ENCODE measurements around the gene CARM1.

DNA sequence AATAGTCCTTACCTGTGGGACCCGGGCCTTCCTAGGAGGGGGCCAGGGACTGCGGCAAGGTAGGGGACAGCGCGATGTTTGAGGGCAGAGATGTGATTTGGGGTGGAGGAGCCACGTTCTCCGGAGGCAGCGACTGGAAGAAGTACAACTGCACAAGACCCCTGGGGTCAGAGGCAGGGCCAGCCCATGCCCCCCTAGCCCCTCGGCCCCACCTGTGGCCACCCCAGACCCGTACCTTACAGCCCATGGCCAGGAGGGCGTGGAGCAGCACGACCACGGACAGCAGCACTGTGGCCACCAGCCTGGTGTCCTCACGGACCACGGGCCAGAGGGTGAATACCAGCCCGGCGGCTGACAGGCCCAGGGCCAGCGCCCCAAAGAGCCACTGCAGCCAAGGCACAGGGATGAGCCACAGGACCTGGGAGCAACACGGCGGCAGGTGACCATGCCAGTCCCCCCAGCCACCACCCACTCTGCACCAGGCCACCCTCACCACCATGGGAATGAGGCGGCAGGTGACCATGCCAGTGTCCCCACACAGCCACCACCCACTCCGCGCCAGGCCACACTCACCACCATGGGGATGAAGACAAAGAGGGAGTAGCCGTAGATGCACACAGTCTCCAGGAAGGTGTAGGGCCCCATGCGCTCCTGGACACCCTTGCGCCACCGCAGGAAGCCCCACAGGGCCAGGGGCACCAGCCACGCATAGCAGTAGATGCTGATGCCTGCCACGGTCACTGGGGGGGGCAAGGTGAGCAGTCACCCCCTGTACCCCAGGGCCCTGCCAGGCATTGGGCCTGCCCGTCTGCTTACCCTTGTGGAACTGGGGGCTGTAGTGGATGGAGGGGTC is 52.1 kb downstream of the CARM1 start:
- TF ChIP-seq, protein P1, sequence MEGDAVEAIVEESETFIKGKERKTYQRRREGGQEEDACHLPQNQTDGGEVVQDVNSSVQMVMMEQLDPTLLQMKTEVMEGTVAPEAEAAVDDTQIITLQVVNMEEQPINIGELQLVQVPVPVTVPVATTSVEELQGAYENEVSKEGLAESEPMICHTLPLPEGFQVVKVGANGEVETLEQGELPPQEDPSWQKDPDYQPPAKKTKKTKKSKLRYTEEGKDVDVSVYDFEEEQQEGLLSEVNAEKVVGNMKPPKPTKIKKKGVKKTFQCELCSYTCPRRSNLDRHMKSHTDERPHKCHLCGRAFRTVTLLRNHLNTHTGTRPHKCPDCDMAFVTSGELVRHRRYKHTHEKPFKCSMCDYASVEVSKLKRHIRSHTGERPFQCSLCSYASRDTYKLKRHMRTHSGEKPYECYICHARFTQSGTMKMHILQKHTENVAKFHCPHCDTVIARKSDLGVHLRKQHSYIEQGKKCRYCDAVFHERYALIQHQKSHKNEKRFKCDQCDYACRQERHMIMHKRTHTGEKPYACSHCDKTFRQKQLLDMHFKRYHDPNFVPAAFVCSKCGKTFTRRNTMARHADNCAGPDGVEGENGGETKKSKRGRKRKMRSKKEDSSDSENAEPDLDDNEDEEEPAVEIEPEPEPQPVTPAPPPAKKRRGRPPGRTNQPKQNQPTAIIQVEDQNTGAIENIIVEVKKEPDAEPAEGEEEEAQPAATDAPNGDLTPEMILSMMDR (IDR thresholded peaks at IDR 0.05): no peak
- no peak for TF ChIP-seq POLR2A (IDR thresholded peaks at IDR 0.05)

Data from right lobe of liver (tissue), 4 donors.